Mucosa of gallbladder (tissue), 1 donor: Measurements from ENCODE around the gene P2RY14. TPM values are rescaled to one million over a fixed set of nuclear protein-coding genes. Genes with fewer than 3 reads are reported as not detected.
"Not testable (repeated sequence)": the region's sequence is repeated elsewhere in the genome, so short reads cannot be mapped to it uniquely, and the experiment has no call there.

ENCODE experiments used
- DNase-seq: peaks from one replicate; pipeline ENCODE4 v3.0.0-alpha.2; 2020; ENCODE audit warnings: low spot score
- total RNA-seq: library from RNA; stranded (reverse); gene quantifications from one replicate; pipeline ENCODE4 v1.2.1, GENCODE V29; 2021
- donor health status: DM: no; HTN: no; CAD: no.

The P2RY14 gene
- total RNA-seq, 1 donor from 2014 or later, result 14.6 TPM

DNA sequence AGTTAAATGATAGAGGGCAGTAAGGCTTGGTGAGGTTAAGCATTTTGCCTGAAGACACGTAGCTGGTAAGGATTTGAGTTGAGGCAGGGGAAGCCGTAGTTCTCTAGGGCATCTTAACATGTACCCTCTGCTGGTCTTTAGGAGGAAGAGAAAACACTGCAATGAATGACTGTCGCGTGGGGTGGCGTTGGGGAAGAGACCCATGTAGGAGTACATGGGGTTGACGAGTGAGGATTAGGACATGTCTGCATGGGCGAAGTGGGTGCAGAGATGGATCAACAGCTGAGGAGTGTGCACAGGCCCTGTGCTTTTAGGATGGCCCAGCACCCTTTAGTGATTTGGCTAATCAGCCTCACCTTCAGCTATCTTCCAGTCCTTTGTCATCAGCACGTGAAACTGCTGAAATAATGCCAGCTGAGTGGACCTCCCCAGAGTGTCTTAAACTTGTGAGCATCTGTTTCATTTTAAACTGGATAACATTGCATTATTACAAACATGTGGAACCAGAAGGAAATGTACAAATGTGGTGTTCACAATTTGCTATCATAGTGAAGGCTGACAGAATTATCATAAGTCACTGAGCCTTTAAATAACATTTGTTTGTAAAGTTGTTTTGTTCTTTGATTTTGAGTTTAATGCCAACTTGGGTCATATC is 15.3 kb downstream of the P2RY14 start:
- DNase-seq, result no peak

DNA sequence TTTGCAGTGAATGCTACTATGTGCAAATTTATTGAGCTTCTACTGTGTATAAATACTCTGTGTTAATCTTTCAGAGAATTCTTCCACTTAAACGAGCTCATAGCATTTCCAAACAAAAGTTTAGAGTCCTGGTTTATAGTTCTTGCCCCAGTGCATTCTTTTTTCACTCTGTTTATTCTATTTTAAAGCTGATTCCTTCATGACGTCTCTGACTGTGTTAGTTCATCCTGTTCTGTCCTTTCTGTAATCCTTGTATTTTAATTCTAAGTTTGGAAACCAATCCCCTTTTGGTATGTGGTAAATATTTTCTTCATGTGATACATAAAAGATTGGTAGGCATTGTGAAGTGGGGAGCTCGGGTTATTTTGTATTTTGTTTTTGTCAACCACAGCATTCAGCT is 18.7 kb downstream of the P2RY14 start:
- DNase-seq, result no peak

DNA sequence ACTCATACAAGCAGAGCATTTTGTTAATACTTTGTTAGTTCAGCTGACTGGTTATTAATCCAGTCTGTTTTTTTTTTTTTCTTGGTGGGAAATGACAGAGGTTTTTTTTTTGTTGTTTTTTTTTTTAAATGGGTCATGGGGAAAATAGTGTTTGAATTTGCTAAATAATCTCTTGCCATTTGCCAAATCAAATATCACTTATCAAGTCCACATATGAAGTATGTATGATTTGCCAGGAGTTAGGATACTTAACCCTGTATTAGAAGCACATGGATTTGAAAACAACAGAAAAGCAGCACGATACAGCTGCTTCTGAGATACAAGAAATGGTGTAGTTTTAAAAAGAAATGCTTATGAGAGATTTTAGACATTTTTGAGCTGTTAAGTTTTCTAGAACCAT is 21.6 kb downstream of the P2RY14 start:
- DNase-seq, result no peak

DNA sequence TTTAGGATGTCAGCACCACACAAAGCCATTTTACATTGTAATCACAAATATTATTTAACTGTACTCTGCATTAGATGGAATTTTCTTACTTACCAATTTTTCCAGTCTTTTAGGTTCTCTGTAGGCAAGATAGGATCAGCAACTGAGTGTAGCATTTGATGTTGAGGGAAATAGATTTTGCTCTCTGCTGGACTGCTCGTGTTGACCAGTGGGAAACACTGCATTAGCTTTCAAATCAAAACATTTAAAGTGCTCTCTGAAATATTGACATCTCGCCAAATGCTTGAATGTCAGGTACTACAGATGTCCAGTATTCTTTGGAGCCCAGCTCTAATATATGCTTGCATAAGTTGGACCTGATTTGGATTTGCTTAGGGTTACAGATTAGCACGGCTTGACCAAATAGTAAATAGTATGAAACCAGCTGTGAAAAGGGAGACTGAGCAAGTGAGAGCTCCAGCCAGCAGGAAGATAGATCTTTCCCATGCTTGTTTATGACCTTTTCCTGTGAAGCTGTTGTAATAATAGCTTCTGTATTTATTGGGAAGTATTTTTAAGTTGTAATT is 29.5 kb downstream of the P2RY14 start:
- DNase-seq, result no peak

DNA sequence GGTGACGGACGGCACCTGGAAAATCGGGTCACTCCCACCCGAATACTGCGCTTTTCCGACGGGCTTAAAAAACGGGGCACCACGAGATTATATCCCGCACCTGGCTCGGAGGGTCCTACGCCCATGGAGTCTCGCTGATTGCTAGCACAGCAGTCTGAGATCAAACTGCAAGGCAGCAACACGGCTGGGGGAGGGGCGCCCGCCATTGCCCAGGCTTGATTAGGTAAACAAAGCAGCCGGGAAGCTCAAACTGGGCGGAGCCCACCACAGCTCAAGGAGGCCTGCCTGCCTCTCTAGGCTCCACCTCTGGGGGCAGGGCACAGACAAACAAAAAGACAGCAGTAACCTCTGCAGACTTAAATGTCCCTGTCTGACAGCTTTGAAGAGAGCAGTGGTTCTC is 36.3 kb downstream of the P2RY14 start:
- DNase-seq, result not testable (repeated sequence)

DNA sequence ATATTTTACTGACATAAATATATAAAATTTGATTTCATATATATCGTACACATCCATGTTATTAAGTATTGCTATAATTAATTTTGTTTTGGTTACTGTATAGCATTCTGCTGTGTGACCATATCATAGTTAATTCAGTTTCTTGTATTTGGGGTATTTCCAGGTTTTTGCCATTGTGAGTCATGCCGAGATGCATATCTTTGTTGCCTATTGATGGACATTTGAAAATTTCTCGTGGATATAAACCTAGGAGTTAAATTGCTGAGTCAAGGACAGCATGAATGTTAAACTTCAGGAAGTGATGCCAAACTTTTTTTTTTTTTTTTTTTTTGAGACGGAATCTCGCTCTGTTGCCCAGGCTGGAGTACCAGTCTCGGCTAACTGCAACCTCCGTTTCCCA is 41.6 kb downstream of the P2RY14 start:
- DNase-seq, result no peak

DNA sequence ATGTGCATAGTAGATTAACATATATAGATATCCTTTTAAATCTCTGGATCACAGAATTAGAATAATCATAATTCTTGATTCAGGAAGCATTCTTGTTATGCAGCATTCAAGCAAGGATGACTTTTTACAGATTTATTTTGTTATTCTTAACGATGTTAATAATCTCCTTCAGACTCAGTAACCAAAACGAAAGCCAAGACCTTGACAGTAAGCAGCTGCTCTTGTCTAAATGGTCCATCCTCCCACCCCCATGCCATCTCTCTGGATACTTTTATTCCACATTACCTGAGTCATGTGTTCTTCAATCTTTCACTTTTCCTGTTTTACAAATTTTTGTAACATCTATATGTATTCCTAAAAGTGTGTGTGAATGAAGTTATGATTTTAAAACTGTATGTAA is 42.0 kb downstream of the P2RY14 start:
- no peak for DNase-seq

DNA sequence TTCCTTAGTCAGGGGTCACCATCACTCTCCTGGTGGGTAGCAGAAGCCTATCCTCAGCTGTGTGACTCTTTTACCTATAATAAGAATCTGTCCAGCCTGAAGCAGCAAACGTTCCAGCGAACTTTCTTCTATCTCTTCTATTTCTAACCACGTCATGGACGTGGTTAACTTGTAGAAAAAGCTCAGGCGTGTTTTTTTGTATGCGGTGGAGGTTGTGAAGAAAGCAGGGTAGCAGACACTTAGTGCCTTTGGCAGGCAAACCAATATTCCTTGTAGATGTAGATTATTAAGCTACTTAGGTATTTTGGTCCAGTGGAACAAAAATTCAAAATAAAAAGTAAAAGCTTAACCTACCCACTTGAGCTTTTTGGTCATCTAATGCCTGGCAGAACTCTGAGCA is 43.5 kb downstream of the P2RY14 start:
- no peak for DNase-seq

DNA sequence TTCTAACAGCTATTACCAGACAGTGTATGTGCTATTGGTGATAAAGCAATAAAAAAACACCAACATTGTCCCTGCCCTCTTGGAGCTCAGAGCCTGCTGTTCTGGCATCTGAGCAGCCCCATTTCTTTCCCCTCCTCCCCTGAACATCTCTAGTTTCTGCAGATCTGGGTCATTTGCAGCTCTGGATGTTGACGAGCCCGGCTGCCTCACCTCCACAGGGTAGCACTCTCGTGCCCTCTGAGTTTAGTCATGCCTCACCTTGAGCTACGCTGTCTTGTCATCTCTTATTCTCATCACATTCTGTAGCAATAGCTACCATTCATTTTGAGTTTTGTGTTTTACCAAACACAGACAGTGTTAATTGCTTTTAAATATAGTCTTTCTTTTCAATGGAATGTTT is 45.4 kb downstream of the P2RY14 start:
- no peak for DNase-seq

DNA sequence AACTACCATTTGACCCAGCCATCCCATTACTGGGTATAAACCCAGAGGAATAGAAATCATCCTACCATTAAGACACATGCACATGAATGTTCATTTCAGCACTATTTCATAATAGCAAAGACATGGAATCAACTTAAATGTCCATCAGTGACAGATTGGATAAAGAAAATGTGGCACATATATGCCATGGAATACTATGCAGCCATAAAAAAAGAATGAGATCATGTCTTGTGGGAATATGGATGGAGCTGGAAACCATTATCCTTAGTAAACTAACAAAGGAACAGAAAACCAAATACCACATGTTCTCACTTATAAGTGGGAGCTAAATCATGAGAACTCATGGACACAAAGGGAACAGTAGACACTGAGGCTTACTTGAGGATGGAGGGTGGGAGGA is 45.9 kb downstream of the P2RY14 start:
- not testable (repeated sequence) for DNase-seq

DNA sequence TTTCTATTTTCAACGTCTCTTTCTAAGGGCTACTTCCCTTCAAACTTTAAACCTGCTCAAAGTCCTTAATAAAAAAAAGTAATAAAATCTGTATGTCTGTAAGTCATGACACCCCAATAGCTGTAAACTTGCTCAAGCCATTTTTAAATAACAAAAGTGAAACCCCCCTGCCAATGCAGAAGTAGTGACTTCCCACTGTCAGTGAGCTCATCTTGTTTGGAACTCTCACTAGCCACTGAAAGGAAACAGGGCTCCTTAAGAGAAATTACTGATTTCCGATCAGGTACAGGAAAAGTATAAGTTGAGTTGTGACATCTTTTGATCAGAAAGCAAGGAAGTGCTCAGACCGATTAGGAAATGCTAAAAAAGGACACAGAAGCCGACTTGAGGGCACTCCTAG is 47.7 kb downstream of the P2RY14 start:
- no peak for DNase-seq

DNA sequence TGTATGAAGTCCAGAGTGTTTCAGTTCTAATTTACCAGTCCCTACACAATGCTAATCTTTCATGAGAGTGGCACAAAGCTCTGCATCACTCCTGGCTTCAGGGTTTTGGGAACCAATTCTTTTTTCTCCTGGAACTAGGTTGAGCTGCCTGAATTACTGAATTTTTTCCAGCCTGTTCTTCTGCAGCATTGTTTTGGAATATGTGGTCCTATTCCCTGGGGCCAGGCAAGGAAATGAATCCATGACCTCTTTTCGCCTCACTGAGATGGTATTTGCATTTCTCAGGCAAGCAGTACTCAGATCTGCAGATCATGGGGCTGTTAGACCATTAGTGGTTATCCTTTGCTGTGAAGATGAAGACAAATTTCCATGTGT is 49.7 kb downstream of the P2RY14 start:
- no peak for DNase-seq

DNA sequence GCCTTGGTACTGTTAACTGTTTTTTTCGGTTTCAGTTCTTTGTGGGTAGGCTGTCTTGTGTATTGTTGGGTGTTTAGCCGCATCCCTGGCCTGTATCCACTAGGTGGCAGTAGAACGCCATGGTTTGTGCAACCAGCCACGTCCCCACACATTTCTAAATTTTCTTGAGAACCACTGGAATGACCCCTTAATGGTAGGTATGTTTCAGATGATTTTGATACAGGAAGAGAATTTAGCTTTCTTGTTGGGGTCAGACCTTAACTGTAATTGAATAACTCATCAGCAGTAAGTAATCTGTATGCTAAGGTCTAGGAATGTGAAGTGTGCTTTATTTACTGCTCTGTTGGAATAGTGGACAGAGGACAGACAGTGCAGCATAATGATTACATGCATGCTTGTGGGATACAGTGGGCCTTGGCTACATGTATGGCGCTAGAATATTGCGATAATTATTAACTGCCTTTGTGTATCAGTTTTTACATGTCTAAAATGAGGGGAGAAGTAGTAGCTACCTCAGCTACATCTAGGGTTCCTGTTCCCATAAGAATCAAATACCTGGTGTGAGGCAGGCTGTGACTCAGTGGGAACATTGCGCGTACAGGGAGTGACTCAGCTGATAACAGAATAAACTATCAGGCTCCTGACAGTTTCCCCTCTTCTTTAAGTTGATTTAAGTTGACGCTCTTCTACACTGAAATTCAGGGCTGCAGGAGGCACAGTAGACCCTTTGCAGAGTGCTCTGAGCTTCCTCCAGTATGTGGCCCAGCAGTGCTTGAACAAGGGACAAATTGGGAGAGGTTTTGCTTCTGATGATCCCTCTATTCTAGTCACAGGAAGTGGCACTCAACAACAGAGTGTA is 50.3 kb downstream of the P2RY14 start:
- peak; percentile 83 for DNase-seq

DNA sequence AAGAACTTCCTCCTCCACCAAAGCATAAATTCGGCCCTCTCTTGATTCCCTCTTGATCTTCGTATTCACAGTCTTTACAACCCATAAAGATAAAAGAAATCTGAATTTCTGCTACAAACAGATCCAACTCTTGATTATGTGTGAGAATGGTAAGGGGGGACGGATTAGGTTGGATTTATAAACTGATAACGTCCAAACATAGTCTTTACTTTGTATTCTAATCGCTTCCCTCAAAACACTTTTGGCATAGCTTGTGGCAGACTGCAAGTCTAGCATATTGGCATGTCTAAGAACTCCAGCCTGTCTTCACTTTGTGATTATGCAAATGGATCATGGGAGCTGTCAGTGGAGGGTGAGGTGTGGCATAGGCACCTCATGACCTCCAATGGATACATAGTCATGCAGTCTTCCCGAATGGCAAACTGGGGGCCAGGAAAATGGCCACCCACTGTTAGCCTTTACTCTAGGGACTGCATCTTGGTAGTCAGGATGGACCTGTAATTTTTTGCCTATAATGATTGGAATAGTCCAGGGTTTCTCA is 51.0 kb downstream of the P2RY14 start:
- no peak for DNase-seq

DNA sequence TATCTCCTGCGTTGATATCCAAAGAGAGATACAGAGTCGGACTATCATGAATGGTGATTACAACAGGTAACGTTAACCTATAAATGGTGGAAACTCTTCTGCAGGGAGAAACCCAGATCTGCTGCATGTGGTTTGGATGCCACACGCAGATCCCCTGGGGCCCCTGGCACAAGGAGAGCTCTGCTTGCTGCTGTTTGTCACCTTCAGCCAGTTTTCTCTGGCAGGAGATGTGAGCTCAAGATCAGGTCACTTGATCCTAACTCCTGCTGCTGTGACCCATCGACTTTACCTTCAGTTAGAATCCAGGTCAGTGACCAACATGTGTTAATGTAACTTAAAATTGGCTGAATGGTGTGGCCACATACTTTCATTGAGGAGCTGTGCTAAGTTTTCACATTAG is 51.5 kb downstream of the P2RY14 start:
- DNase-seq, result no peak

DNA sequence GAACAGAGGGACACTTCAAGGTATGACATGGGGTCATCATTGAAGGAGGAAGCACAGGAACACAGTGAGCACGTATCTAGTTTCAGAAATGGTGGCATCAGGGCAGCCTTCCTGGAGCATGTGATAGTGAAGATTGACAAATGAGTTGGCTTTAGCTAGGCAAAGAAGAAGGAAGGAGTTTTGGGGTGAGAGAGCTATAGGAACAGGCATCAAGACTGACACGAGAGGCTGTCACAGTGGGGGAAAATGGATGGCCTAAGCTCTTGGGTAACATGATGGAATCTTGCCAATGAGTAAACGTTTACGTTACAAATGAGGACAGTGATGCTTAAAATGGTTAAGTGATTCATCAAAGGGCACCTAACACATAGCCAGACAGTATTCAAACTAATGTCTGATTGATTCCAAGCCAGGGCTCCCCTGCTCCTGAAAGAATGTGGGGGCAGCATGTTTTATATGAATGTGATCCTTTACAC is 52.2 kb downstream of the P2RY14 start:
- DNase-seq, result no peak

DNA sequence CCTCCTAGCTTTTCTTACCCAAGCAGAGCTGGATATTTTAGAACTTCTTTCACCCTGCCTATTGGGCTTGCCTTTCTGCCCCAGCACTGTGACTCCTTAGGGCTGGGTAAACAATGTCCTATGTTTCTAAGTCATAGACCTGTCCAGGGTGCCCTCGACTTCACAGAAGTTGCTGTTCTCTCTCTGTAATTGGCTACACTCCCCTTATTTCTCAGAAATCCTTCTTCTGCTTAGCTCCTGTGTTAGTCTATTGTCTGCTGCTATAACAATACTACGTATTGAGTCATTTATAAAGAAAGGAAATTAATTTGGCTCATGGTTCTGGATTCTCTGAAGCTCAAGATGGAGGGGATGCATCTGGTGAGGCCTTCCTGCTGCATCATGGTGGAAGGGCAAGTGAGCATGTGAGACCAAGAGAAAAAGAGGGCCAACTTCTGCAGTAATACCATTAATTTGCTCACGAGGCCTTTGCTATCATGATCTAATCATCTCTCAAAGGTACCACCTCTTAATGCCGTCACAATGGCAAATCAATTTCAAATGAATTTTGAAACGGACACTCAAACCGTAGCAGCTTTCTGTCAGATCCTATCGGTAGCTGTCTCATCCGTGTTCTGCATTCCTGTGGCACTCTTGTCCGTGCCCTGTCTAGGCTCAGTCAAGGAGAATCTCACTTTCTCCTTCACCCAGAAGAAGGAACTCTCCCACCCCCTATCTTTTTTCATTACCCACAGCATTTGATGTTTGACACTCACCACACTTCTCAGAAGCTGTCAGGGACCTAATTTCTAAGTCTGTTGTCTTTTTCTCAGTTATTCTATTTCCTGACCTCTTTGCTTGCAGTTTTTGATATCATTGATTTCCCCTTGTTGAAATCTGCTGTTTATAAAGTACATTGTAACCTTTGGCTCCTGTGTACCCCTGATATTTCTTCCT is 53.0 kb downstream of the P2RY14 start:
- no peak for DNase-seq

DNA sequence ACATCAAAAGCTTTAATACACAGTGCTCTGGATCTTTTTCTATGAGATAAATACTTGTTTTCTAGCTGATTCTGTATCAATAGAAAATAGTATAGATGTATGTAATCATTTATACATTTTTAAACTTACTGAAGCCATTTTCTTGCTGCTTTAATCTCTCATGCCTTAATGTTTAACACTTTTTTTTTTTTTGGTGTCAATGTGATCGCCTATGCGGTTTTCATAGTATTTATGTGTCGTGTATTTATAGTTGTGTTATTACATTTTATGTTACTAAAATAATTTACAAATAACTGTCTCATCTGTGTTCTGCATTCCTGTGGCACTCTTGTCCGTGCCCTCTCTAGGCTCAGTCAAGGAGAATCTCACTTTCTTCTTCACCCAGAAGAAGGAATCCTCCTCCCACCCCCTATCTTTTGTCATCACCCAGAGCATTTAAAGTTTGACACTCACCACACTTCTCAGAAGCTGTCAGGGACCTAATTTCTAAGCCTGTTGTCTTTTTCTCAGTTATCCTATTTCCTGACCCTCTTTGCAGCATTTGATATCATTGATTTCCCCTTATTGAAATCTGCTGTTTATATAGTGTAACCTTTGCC is 54.0 kb downstream of the P2RY14 start:
- DNase-seq, result no peak

DNA sequence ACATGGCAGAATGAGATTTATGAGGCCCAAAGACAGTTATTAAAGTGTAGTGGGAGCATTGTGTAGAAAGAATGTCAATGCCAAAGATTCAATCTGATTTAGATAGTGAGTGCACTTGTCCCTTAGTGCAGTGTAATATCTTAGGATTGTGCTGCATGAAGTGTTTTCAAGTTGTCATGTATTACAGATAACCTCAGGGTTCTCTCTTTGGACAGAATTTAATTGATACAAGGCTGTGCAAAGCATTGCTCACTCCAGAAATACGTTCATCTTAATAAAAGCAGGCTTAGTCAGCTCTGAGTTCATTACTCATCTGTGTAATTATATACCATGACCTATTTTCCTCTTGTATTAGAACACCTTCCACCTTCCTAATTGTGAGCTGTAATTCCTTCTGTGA is 59.3 kb downstream of the P2RY14 start:
- no peak for DNase-seq

DNA sequence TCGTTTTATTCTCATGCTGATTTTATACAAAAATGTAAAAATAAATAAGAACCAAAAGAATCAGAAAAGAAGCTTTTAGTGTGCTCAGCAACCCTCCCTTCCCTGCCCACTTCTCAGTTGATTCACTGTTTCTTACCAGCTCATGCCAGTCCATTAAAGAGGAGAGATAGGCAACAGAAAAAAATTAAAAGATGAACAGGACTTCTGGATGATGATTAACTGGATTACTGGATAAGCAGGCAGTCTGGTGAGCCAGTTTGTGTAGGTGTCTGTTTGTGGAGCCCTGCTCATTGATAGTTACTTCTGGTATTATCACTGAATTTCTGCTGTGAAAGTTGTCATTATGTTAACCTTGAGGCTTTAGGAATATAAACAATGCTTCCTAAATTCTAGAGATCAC is 60.2 kb downstream of the P2RY14 start:
- no peak for DNase-seq
